HCT116 (cell line): Measurements from ENCODE around the gene HTRA3. TPM values are rescaled to one million over a fixed set of nuclear protein-coding genes. Genes with fewer than 3 reads are reported as not detected.

Experiments used
- ATAC-seq: fragments of 200-7000 bp; cut with Tn5 transposase; 2 replicates; pipeline ENCODE4 v1.9.1; 2020; ENCODE audit warnings: mild to moderate bottlenecking, moderate library complexity
- BruUV-seq: library from RNA; stranded (reverse); fragments of 400-500 nt; replicated peaks from 2 replicates; lab custom pipeline; 2021; lab: Mats Ljungman, UMichigan
- CTCF ChIA-PET: fragments of 300-600 bp; sonication (Branson Sonifier 250); formaldehyde crosslinking; loops from one replicate; lab custom pipeline; 2021; ENCODE audit warnings: antibody characterized with exemption; lab: Charles Lee
- POLR2A ChIA-PET: fragments of 300-600, 350-600 bp; sonication (Branson Sonifier 250); formaldehyde crosslinking; loops from one replicate; lab custom pipeline; 2021; ENCODE audit warnings: antibody characterized with exemption; lab: Charles Lee
- RAD21 ChIA-PET, 2 experiments: fragments of 300-600 bp; sonication (Branson Sonifier 250); formaldehyde crosslinking; loops; one replicate each; lab custom pipeline; 2023; ENCODE audit warnings: low total read pairs in 2 of 2; ENCODE audit not compliant: uncharacterized antibody in 2 of 2, unreplicated experiment in 2 of 2, low non-redundant PET in 1 of 2; lab: Charles Lee
- DNase-seq: peaks from one replicate; pipeline ENCODE4 v3.0.0-alpha.2; 2010; ENCODE audit warnings: low read depth, low spot score
- H2AFZ ChIP-seq: fragments of 200-600 bp; shearing (Covaris generic), sonication (generic); 2 replicates; pipeline ENCODE4 v1.6.1; 2017; ENCODE audit warnings: low read depth, mixed run types, mixed read lengths, antibody characterized with exemption, low read length; ENCODE audit not compliant: poor library complexity, severe bottlenecking
- H3K27ac ChIP-seq: 2 replicates; pipeline ENCODE4 v1.5.1; 2012; ENCODE audit warnings: low read depth, low read length
- H3K27me3 ChIP-seq: fragments of 200-600 bp; sonication (generic); 2 replicates; pipeline ENCODE4 v1.6.1; 2016; ENCODE audit warnings: mixed run types, low read length, mixed read lengths; ENCODE audit not compliant: insufficient read depth
- H3K36me3 ChIP-seq, 2 experiments: fragments of 200-500 bp in 1 of 2; fragments of 200-600 bp in 1 of 2; sonication (Bioruptor generic) in 1 of 2; sonication (generic) in 1 of 2; 2 replicates each; pipeline versions ENCODE4 v1.5.1 to v1.6.1; 2014 to 2016; ENCODE audit warnings: low read length in 2 of 2, inconsistent platforms in 1 of 2, mixed read lengths in 1 of 2, mixed run types in 1 of 2; ENCODE audit not compliant: insufficient read depth in 2 of 2, control insufficient read depth in 1 of 2
- H3K4me1 ChIP-seq, 2 experiments: fragments of 200-600 bp in 1 of 2; sonication (generic) in 1 of 2; 2 replicates each; pipeline versions ENCODE4 v1.5.1 to v1.6.1; 2012 to 2017; ENCODE audit warnings: low read length in 2 of 2, inconsistent platforms in 1 of 2, mild to moderate bottlenecking in 1 of 2, mixed read lengths in 1 of 2, mixed run types in 1 of 2, moderate library complexity in 1 of 2; ENCODE audit not compliant: insufficient read depth in 2 of 2, control insufficient read depth in 1 of 2
- H3K4me2 ChIP-seq: fragments of 200-600 bp; sonication (generic); 2 replicates; pipeline ENCODE4 v1.6.1; 2017; ENCODE audit warnings: mixed run types, low read length, mixed read lengths
- H3K4me3 ChIP-seq, 2 experiments: fragments of 200-600 bp in 1 of 2; sonication (generic) in 1 of 2; replicated peaks in 1 of 2; 2 replicates each; pipeline ENCODE4 v1.5.1; 2011 to 2016; ENCODE audit warnings: low read length in 2 of 2, control low read depth in 1 of 2, low read depth in 1 of 2, mild to moderate bottlenecking in 1 of 2, mixed read lengths in 1 of 2, mixed run types in 1 of 2
- H3K79me2 ChIP-seq: fragments of 200-600 bp; sonication (generic); 2 replicates; pipeline ENCODE4 v1.6.1; 2017; ENCODE audit warnings: mild to moderate bottlenecking, mixed run types, low read length, moderate library complexity, mixed read lengths; ENCODE audit not compliant: insufficient read depth
- H3K9ac ChIP-seq: fragments of 200-600 bp; sonication (generic); 2 replicates; pipeline ENCODE4 v1.6.1; 2016; ENCODE audit warnings: low read length, mixed read lengths
- H3K9me2 ChIP-seq: fragments of 200-600 bp; sonication (generic), shearing (Covaris generic); 2 replicates; pipeline ENCODE4 v1.6.1; 2017; ENCODE audit warnings: mixed run types, mild to moderate bottlenecking, moderate library complexity; ENCODE audit not compliant: insufficient read depth
- H3K9me3 ChIP-seq, 2 experiments: fragments of 200-500 bp in 1 of 2; fragments of 200-600 bp in 1 of 2; sonication (Bioruptor generic) in 1 of 2; sonication (generic) in 1 of 2; 2 replicates each; pipeline ENCODE4 v1.6.1; 2014 to 2017; ENCODE audit warnings: low read length in 2 of 2, mixed read lengths in 2 of 2, inconsistent platforms in 1 of 2, low read depth in 1 of 2, mild to moderate bottlenecking in 1 of 2, mixed run types in 1 of 2, moderate library complexity in 1 of 2; ENCODE audit not compliant: control insufficient read depth in 1 of 2, insufficient read depth in 1 of 2
- H4K20me1 ChIP-seq: fragments of 200-600 bp; sonication (generic), shearing (Covaris generic); 2 replicates; pipeline ENCODE4 v1.6.1; 2017; ENCODE audit warnings: mixed run types, mild to moderate bottlenecking, moderate library complexity; ENCODE audit not compliant: insufficient read depth
- ATF3 ChIP-seq: IDR thresholded peaks from 2 replicates; pipeline ENCODE4 v1.6.1; 2012
- EGR1 ChIP-seq: IDR thresholded peaks from 2 replicates; pipeline ENCODE4 v1.6.1; 2012; ENCODE audit warnings: low read depth
- ELF1 ChIP-seq: IDR thresholded peaks from 2 replicates; pipeline ENCODE4 v1.6.1; 2012; ENCODE audit warnings: low read depth, borderline replicate concordance
- EZH2 ChIP-seq: fragments of 200-600 bp; sonication (generic); IDR thresholded peaks from 2 replicates; pipeline ENCODE4 v1.6.1; 2017; ENCODE audit warnings: antibody characterized with exemption, mixed run types
- FOSL1 ChIP-seq: IDR thresholded peaks from 2 replicates; pipeline ENCODE4 v1.6.1; 2012; ENCODE audit warnings: low read depth
- SIN3A ChIP-seq: IDR thresholded peaks from 2 replicates; pipeline ENCODE4 v1.6.1; 2012; ENCODE audit warnings: low read depth
- SP1 ChIP-seq: IDR thresholded peaks from 2 replicates; pipeline ENCODE4 v1.6.1; 2012; ENCODE audit warnings: low read depth
- SRF ChIP-seq: IDR thresholded peaks from 2 replicates; pipeline ENCODE4 v1.6.1; 2012; ENCODE audit warnings: low read depth
- TCF7L2 ChIP-seq: IDR thresholded peaks from 2 replicates; pipeline ENCODE4 v1.7.0; 2011; ENCODE audit warnings: borderline replicate concordance, inconsistent platforms; ENCODE audit not compliant: insufficient read depth, insufficient read length; ENCODE audit errors: extremely low read depth
- ZNF274 ChIP-seq: fragments of 200-500 bp; sonication (Bioruptor generic); IDR thresholded peaks from 2 replicates; pipeline ENCODE4 v1.6.1; 2014; ENCODE audit warnings: mild to moderate bottlenecking, low read depth, low read length, inconsistent platforms
- intact Hi-C: fragments of 100-400 bp; cut with micrococcal nuclease; formaldehyde crosslinking; loops from 2 replicates; pipeline ENCODE4 v1.10.0; 2022
- total RNA-seq: library from RNA; stranded (reverse); gene quantifications from one replicate; pipeline ENCODE4 v1.2.1, GENCODE V29; 2021; ENCODE audit not compliant: unreplicated experiment

The HTRA3 gene
- total RNA-seq, 1 experiment from 2014 or later = not detected

GRCh38 chr4:8241211-8241779, 28.3 kb upstream of the HTRA3 start:
- Histone ChIP-seq H3K36me3 (no peaks in the 10 kb centered on the region), H3K4me1 (peaks cover 6 to 10% of the 10 kb centered on the region in 2 experiments; a peak in 3 of 4 replicates), H3K4me2 (no peak overlapping the region), H3K27ac (no peak overlapping the region), H3K9ac (no peak overlapping the region), H3K27me3 (no peaks in the 10 kb centered on the region), H3K79me2 (no peaks in the 10 kb centered on the region), H4K20me1 (no peaks in the 10 kb centered on the region), H3K9me3 (no peaks in the 10 kb centered on the region), H3K9me2 (no peaks in the 10 kb centered on the region), H2AFZ (no peak overlapping the region), H3K4me3 (no peak overlapping the region)
- CTCF ChIA-PET = interaction anchor here (0.8 to 1.2 kb wide), 4 partner anchors 64 to 353 kb away, joined by 3 to 8 read pairs (median 4); no protein-coding TSS in a partner anchor
- BruUV-seq = no TSS peak
- DNase-seq (no peak), ATAC-seq (no peak)
- RAD21 ChIA-PET = no interaction called here
- intact Hi-C loops = loop anchor here (10.0 kb wide), 1 partner anchor 354 kb away; the partner anchor contains the start of gene CPZ
- POLR2A ChIA-PET = no interaction called here
- TF ChIP-seq ZNF274 (no peak), EZH2 (no peak), TCF7L2 (no peak), SRF (no peak), SIN3A (no peak), ATF3 (no peak), FOSL1 (no peak), EGR1 (no peak), ELF1 (no peak), SP1 (no peak)
